Breast epithelium (tissue), 4 donors: Measurements from ENCODE around the gene FAM43A. TPM values are rescaled to one million over a fixed set of nuclear protein-coding genes. Genes with fewer than 3 reads are reported as not detected.

Experiments
- DNase-seq, 2 donors: peaks; one replicate each; pipeline ENCODE4 v3.0.0-alpha.2; 2019; ENCODE audit warnings: low spot score in 2 of 2
- H3K27ac ChIP-seq, 2 donors: fragments of 200-600 bp; sonication (generic) in 1 of 2; one replicate each; pipeline ENCODE4 v1.5.1; 2016 to 2019; ENCODE audit warnings: mild to moderate bottlenecking in 1 of 2
- H3K27me3 ChIP-seq, 2 donors: fragments of 200-600 bp; sonication (generic) in 1 of 2; one replicate each; pipeline versions ENCODE4 v1.5.1 to v1.6.0; 2017 to 2019; ENCODE audit warnings: control low read depth in 1 of 2, mild to moderate bottlenecking in 1 of 2
- H3K36me3 ChIP-seq: fragments of 200-600 bp; one replicate; pipeline ENCODE4 v1.5.1; 2019
- H3K4me1 ChIP-seq, 2 donors: fragments of 200-600 bp; sonication (generic); one replicate each; pipeline ENCODE4 v1.5.1; 2016 to 2019; ENCODE audit warnings: control low read depth in 1 of 2
- H3K4me3 ChIP-seq, 3 donors: fragments of 200-600 bp; sonication (generic); 1 replicate in 2 of 3; 2 replicates in 1 of 3; pipeline ENCODE4 v1.5.1; 2016 to 2019; ENCODE audit warnings: mild to moderate bottlenecking in 3 of 3, moderate library complexity in 2 of 3
- H3K9me3 ChIP-seq, 2 donors: fragments of 200-600 bp; sonication (generic) in 1 of 2; one replicate each; pipeline ENCODE4 v1.5.1; 2016 to 2019; ENCODE audit warnings: control low read depth in 1 of 2
- CTCF ChIP-seq, 3 donors: fragments of 450-650 bp; IDR thresholded peaks; one replicate each; pipeline ENCODE4 v1.5.1; 2016 to 2017; ENCODE audit warnings: antibody characterized with exemption in 3 of 3, mild to moderate bottlenecking in 3 of 3, moderate library complexity in 3 of 3
- POLR2A ChIP-seq: fragments of 450-650 bp; IDR thresholded peaks from one replicate; pipeline ENCODE4 v1.6.1; 2016; ENCODE audit warnings: antibody characterized with exemption, mild to moderate bottlenecking, moderate library complexity
- POLR2AphosphoS5 ChIP-seq, 3 donors: sonication (generic); formaldehyde crosslinking; IDR thresholded peaks; one replicate each; pipeline ENCODE4 v1.6.1; 2017; ENCODE audit warnings: antibody characterized with exemption in 3 of 3
- intact Hi-C: fragments of 100-400 bp; cut with DNase I; formaldehyde crosslinking; loops from one replicate; pipeline ENCODE4 v1.15.1; 2023; ENCODE audit warnings: low total_unique reads
- total RNA-seq, 3 donors: library from RNA; depleted of rRNA; stranded (reverse); fragments of >200 nt; gene quantifications; one replicate each; pipeline ENCODE4 v1.1.0, GENCODE V29; 2016

The FAM43A gene
- total RNA-seq, 3 donors from 2014 or later = 10.1 to 16.7 (median 15.5) TPM

DNA sequence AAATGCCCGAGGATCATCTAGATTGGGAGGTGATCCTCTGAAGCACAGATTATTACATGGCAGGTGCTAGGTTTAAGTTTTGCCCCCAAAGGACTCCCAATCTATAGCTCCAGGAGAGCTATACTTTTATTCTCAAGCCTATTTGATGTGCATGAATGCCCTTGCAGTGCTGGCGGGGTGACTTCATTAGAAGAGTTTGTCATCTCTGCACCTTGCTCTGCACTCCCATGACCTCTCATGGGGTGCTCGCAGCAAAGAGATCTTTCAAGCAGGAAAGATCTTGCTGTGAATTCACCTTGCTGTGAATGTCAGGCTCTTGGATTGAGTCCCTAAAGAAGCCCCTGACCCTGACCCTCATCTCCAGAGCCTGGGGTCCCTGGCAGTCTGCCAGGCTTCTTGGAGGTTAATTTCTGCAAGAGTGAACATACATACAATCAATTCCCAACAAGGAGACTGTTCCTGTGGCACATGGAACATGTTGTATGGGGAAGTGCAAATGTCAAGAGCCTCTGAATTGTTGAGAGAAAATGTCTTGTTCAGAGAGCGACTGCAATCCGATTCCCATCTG, 45.9 kb downstream of the FAM43A start:
- no peak for DNase-seq
- Histone ChIP-seq H3K27me3 (no peaks in the 10 kb centered on the region), H3K27ac (no peak overlapping the region), H3K36me3 (no peaks in the 10 kb centered on the region), H3K4me1 (no peaks in the 10 kb centered on the region), H3K9me3 (no peaks in the 10 kb centered on the region), H3K4me3 (no peak overlapping the region)
- intact Hi-C loops = loop anchor here (1.0 kb wide), 1 partner anchor 37 kb away; no protein-coding TSS in a partner anchor
- TF ChIP-seq POLR2AphosphoS5 (IDR thresholded peaks at IDR 0.05) (no peak), POLR2A (no peak), CTCF (IDR thresholded peaks at IDR 0.05) (no peak)

GRCh38 chr3:194732617-194733016, 46.9 kb downstream of the FAM43A start:
- DNase-seq = no peak
- H3K4me3 ChIP-seq = no peak overlapping the region
- no peaks in the 10 kb centered on the region for H3K27me3 ChIP-seq
- H3K36me3 ChIP-seq = no peaks in the 10 kb centered on the region
- TF ChIP-seq POLR2AphosphoS5 (IDR thresholded peaks at IDR 0.05) = no peak
- H3K9me3 ChIP-seq = no peaks in the 10 kb centered on the region
- intact Hi-C loops = loop anchor here (1.0 kb wide), 1 partner anchor 38 kb away; no protein-coding TSS in a partner anchor
- H3K4me1 ChIP-seq = no peaks in the 10 kb centered on the region
- no peak overlapping the region for H3K27ac ChIP-seq

DNA sequence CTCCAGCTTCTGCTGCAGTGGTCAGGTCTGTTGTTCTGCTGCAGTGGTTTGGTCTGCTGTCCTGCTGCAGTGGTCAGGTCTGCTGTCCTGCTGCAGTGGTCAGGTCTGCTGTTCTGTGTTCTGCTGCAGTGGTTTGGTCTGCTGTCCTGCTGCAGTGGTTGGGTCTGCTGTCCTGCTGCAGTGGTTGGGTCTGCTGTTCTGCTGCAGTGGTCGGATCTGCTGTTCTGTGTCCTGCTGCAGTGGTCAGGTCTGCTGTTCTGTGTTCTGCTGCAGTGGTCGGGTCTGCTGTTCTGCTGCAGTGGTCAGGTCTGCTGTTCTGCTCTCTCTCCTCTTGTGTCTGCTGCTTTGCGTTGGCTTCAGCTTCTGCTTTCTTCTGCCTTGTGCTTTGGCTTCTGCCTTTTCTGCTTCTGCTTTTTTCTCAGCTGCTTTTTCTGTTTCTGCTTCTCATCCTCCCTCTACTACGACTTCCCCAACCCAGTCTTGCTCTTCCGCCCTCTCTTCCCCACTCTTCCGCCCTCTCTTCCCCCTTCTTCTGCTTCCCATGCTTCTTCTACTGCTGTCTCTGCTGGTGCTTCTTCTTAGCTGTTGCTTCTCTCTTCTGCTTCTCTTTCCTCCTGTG, 50.7 kb downstream of the FAM43A start:
- no peak for DNase-seq
- Histone ChIP-seq H3K9me3 (no peaks in the 10 kb centered on the region), H3K27ac (no peak overlapping the region), H3K27me3 (no peaks in the 10 kb centered on the region), H3K4me3 (no peak overlapping the region), H3K4me1 (peaks cover 0 to 4% of the 10 kb centered on the region in 2 donors), H3K36me3 (no peaks in the 10 kb centered on the region)
- TF ChIP-seq POLR2AphosphoS5 (IDR thresholded peaks at IDR 0.05) (no peak), POLR2A (no peak), CTCF (IDR thresholded peaks at IDR 0.05) (no peak)
- intact Hi-C loops = no loop called here

GRCh38 chr3:194736896-194737600, 51.4 kb downstream of the FAM43A start:
- no peak for TF ChIP-seq CTCF (IDR thresholded peaks at IDR 0.05)
- TF ChIP-seq POLR2A = no peak
- no peak for TF ChIP-seq POLR2AphosphoS5 (IDR thresholded peaks at IDR 0.05)
- H3K27ac ChIP-seq = no peak overlapping the region
- H3K9me3 ChIP-seq = no peaks in the 10 kb centered on the region
- peaks cover 0 to 4% of the 10 kb centered on the region in 2 donors for H3K4me1 ChIP-seq
- no peaks in the 10 kb centered on the region for H3K36me3 ChIP-seq
- no peak for DNase-seq
- H3K27me3 ChIP-seq = no peaks in the 10 kb centered on the region
- no peak overlapping the region for H3K4me3 ChIP-seq
- intact Hi-C loops = no loop called here

Other genes with a start within 250 kb of the FAM43A start
- 100 to 1,000 TPM; 132 to 170 (median 142) TPM for gene ATP13A3, start 198.9 kb upstream of the FAM43A start, total RNA-seq
- gene TMEM44, start 52.5 kb upstream of the FAM43A start, total RNA-seq = 10 to 100 TPM in 1 of 3 donors, 1 to 10 TPM in 2; 9.4 to 12.8 (median 9.6) TPM
- gene LSG1, start 13.7 kb upstream of the FAM43A start, total RNA-seq = 10 to 100 TPM; 34.9 to 62.3 (median 57.0) TPM